ENCODE results near the gene INSM2.

GRCh38 chr14:35503646-35504045, 30.3 kb upstream of the INSM2 start:
- TF ChIP-seq GATA2 (IDR thresholded peaks at IDR 0.05; ENCODE audit: low read depth, low read length): no peak
- TF ChIP-seq GATA3 (IDR thresholded peaks at IDR 0.05; ENCODE audit: low read depth, low read length): no peak

All from SH-SY5Y (cell line).